VCaP (cell line): ENCODE measurements around the gene UTS2.

Experiments
- H3K27ac ChIP-seq: fragments of 450-650 bp; 2 replicates; pipeline ENCODE4 v1.5.1; 2017
- CTCF ChIP-seq: fragments of 450-650 bp; conservative IDR thresholded peaks from 2 replicates; pipeline ENCODE4 v1.5.1; 2017; ENCODE audit warnings: mild to moderate bottlenecking, moderate library complexity

The UTS2 gene, protein sequence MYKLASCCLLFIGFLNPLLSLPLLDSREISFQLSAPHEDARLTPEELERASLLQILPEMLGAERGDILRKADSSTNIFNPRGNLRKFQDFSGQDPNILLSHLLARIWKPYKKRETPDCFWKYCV

DNA sequence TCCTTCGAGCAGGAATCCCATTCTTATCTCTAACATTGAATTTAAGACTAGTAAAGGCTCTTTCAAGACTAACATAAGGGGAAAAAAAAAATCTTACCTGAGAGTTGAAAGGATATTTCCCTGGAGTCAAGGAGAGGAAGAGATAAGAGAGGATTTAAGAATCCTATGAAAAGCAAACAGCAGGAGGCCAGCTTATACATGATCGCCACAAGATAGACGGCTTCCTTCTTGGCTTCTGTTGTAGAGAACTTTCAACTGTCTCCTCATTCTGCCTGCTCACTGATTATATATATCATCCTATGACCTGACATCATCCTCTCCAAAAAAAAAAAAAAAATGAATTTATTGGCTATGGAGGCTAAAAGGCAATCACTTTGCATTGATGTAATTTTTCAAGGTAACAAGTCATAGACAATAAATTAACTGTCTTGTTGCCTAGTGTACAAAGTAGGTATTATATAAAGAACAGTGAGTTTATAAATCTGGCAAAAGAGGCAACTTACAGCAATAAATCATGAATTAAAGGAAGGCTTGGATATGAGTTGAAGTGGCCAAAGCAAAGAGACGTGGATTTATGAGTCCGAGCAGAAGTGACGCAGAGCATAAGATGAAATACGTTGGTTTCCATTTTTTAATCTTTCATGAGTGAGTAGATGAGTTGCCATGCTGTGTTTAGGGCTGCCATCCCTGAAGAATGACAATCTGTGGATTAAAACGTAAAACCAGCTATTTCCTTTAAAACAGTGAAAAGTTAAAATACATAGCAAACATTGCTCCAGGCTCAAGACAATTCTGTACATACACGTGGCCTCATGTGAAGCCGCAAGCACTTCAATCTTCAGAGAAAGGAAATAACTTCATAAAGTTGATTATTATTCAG, at the start of gene UTS2:
Gene UTS2 (minus strand): TSS at position 262 of the 880 bp plus-strand sequence. CDS start 62 bp downstream, at position 200.
- H3K27ac ChIP-seq, result no peak within 1 kb of the TSS
- no peak for TF ChIP-seq CTCF

- no peak overlapping the region for H3K27ac ChIP-seq
- no peak for TF ChIP-seq CTCF
Measured at GRCh38 chr1:7899741-7900140, 46.9 kb upstream of the UTS2 start.

- TF ChIP-seq CTCF, result no peak
- H3K27ac ChIP-seq, result no peak overlapping the region
Measured at GRCh38 chr1:7898962-7899361, 46.1 kb upstream of the UTS2 start.

DNA sequence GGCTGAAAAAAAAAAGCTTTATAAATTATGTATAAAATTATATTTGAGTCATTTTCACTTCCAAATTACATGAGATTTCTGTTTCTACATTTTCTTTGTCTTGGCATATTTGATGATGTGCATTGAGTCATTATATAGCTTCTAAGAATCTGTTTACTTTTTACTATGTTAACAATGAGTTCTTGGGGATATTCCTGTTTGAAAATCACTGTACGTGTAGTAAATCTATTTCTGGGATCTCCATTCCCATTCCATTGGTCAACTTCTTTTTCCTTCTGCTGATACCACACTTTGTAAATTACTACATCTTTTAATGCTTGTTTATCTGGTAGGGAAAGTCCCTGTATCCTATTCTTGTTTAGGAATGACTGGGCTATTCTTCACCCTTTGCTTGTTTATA, 44.1 kb upstream of the UTS2 start:
- no peak overlapping the region for H3K27ac ChIP-seq
- no peak for TF ChIP-seq CTCF

DNA sequence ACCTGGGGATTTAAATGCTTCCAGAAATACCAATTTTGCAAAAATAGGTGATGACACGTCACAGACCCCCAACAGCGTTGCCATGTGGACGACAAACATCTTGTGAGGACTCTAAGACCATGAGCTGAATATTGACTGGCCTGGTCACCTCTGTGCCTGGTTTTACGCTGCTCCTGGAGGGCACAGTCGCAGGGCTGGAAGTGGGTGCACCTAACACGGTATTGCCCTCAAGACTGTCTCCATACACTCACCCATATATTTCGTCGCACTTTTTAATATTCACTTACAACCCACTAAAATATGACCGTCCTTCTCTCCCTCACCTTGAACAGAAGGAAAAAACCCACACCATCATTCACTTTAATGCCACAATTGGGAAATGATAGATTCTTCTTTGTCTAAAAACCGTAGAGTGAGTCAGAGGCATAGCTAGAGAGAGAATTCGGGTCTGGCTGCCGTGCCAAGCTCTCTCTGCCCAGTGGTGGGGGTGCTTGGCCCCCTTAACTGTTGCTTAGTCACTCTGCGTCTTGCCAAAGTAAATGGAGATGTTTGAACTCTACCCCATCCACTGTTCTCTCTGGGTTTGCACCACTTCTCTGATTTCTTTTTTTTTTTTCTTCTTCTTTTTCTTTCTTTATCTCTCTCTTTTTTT, 40.8 kb upstream of the UTS2 start:
- TF ChIP-seq CTCF, result no peak

GRCh38 chr1:7891804-7892203, 38.9 kb upstream of the UTS2 start:
- TF ChIP-seq CTCF, result no peak
- H3K27ac ChIP-seq, result no peak overlapping the region

More for the DNA sequence above, 40.8 kb upstream of the UTS2 start:
- no peak overlapping the region for H3K27ac ChIP-seq

DNA sequence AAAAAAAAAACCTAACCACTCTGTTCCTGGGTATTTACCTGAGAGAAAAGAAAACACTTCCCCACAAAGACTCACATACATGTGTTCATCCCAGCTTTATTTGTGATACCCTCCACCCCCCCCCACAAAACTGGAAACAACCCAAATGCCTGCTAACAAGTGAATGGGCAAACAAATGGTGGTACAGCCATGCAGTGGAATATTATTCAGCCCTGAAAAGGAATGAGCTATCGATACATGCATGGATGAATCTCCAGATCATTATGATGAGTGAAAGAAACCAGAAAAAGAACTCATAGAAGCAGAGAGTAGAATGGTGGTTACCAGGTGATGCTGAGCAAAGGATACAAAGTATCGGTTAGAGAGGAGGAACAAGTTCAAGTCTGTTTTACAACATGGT, 38.0 kb upstream of the UTS2 start:
- no peak overlapping the region for H3K27ac ChIP-seq
- TF ChIP-seq CTCF, result no peak
